Stimulated activated CD4-positive, alpha-beta T cell treated with anti-CD3 and anti-CD28 coated beads, Interleukin-15, amount 100 ng/mL, for 48 hours (primary cell): ENCODE results near the gene SLC45A2.
"Not testable (repeated sequence)": the region's sequence is repeated elsewhere in the genome, so short reads cannot be mapped to it uniquely, and the experiment has no call there.

ENCODE experiments used
- DNase-seq, 2 donors: peaks; one replicate each; pipeline ENCODE4 v3.0.0-alpha.2; 2020; ENCODE audit warnings: low read depth in 2 of 2

The SLC45A2 gene

GRCh38 chr5:33969572-33970452, 14.7 kb downstream of the SLC45A2 start:
- DNase-seq = no peak

GRCh38 chr5:33968211-33969005, 16.1 kb downstream of the SLC45A2 start:
- DNase-seq = no peak

GRCh38 chr5:33966805-33967204, 17.7 kb downstream of the SLC45A2 start:
- DNase-seq = no peak

- no peak for DNase-seq
Observed at GRCh38 chr5:33964132-33964700, 20.3 kb downstream of the SLC45A2 start.

- no peak for DNase-seq
Observed at GRCh38 chr5:33958176-33958575, 26.3 kb downstream of the SLC45A2 start.

GRCh38 chr5:33957577-33958150, 26.8 kb downstream of the SLC45A2 start:
- no peak for DNase-seq

GRCh38 chr5:33952175-33952574, 32.3 kb downstream of the SLC45A2 start:
- DNase-seq = not testable (repeated sequence)

- DNase-seq = no peak
Observed at GRCh38 chr5:33944543-33945132, 39.9 kb downstream of the SLC45A2 start.

- DNase-seq = no peak
Observed at GRCh38 chr5:33941090-33941489, 43.4 kb downstream of the SLC45A2 start.

GRCh38 chr5:33939556-33940262, 44.8 kb downstream of the SLC45A2 start:
- DNase-seq = no peak

- no peak for DNase-seq
Observed at GRCh38 chr5:33938881-33939280, 45.6 kb downstream of the SLC45A2 start.

- no peak for DNase-seq
Observed at GRCh38 chr5:33938507-33938796, 46.0 kb downstream of the SLC45A2 start.

- no peak for DNase-seq
Observed at GRCh38 chr5:33937707-33938506, 46.6 kb downstream of the SLC45A2 start.

- DNase-seq = no peak
Observed at GRCh38 chr5:33937017-33937706, 47.3 kb downstream of the SLC45A2 start.

- DNase-seq = no peak
Observed at GRCh38 chr5:33936381-33937016, 48.0 kb downstream of the SLC45A2 start, which contains the start of gene RXFP3. RXFP3 (plus strand) TSS chr5:33936386; CDS start chr5:33936741, 355 bp downstream.

GRCh38 chr5:33936004-33936380, 48.5 kb downstream of the SLC45A2 start:
- DNase-seq = peak; percentile 13 to 25

GRCh38 chr5:33934176-33934575, 50.3 kb downstream of the SLC45A2 start:
- DNase-seq = no peak

GRCh38 chr5:33933723-33934169, 50.7 kb downstream of the SLC45A2 start:
- no peak for DNase-seq

- DNase-seq = no peak
Observed at GRCh38 chr5:33931136-33931535, 53.4 kb downstream of the SLC45A2 start.
